CD4-positive, alpha-beta T cell treated with Interleukin-10 for 1 hour (primary cell): Measurements from ENCODE around the gene CIITA.

ENCODE experiments used
- DNase-seq: peaks from one replicate; pipeline ENCODE4 v3.0.0-alpha.2; 2020

Gene CIITA

DNA sequence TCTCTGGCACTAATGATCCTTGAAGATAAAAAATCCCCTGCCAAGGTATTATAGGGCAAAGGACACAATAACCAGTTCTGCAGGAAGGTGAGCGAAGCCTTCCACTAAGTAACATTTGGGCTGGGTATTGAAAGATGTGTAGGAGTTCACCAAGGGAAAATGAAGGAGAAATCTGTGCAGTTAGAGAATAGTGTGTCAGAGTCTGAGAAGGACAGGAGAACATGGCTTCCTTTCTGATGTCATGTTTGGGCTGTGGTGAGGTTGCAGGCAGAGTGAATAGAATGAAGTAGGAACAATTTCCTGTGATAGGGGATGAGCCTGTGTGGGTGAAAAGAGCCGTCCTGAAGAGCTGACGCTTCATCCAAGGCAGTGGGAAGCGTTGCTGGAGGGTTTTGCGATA is 24.1 kb upstream of the CIITA start:
- DNase-seq = no peak

DNA sequence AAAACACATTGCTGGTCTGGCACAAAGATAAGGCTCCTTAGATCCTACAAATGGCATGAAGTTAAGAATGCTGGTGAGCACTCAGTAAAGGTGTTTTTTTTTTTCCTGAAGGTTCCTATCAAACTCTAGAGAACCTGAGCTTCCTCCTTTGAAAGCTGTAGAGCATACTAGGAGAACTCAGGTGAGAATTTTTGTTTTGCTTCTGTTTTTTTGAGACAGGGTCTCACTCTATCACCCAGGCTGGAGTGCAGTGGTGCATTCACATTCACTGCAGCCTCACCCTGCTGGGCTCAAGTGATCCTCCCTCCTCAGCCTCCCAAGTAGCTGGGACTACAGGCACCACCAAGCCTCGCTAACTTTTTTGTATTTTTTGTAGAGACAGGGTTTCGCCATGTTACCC is 21.0 kb upstream of the CIITA start:
- no peak for DNase-seq

DNA sequence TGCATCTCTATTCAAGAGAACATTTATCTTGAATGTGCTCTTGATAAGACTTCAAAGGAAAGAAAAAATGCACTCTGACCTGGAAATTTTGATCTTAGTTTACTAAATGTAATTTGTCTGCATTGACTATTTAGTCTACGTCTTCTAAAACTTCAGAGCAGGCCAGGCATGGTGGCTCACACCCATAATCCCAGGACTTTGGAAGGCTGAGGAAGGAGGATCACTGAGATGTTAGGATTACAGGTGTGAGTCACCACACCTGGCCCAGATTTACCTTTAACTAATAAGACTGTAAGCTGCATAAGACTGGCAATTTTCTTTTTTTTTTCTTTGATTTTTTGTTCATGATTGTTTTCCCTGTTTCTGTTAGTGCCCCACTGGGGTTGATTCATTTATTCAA is 18.8 kb upstream of the CIITA start:
- no peak for DNase-seq

DNA sequence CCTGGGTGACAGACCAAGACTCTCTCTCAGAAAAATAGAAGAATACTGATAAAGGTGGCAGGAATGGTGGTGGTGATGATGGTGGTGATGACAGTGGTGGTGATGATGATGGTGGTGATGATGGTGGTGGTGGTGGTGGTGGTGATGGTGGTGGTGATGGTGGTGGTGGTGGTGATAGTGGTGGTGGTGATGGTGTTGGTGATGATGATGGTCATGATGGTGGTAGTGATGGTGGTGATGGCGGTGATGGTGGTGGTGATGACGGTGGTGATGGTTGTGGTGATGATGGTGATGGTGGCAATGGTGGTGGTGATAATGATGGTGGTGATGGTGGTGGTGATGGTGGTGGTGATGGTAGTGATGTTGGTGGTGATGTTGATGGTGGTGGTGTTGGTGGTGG is 18.0 kb upstream of the CIITA start:
- DNase-seq = no peak

DNA sequence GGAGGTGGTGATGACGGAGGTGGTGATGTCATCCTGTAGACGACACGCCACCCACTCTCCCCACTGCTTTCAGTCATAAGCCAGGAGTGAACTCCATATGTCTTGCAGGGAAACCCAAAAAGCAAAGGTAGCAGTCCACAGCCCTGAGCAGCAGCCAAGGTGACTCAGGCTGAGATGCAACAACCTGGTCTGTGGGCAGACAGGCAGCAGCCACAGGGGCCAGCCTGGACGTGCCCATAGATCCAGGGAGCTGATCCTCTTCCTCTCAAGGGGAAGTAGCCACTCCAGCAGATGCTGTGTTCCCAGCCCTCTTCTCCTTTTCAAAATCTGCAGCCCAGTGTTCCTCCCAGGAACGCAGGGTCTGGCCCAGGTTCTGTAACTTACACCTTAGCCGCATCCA is 17.3 kb upstream of the CIITA start:
- DNase-seq = no peak

DNA sequence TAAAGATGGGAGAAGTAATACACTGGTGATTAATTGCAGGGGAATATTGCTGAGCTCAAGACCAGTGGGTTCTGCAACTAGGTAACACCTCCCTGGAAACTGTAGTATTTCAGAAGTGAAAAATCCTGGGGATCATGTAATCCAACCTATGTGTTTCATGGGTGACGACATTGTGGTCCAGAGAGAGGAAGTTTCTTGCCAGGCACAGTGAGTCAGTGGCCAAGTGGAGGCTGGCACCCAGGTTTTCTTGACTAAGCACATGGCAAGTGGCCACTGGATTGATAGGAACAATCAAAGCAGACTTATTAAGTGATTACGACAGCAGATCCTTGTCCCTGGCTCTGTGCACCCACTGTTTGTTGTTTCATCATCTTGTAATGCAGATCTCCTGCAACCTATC is 14.6 kb upstream of the CIITA start:
- peak; percentile 31 for DNase-seq

DNA sequence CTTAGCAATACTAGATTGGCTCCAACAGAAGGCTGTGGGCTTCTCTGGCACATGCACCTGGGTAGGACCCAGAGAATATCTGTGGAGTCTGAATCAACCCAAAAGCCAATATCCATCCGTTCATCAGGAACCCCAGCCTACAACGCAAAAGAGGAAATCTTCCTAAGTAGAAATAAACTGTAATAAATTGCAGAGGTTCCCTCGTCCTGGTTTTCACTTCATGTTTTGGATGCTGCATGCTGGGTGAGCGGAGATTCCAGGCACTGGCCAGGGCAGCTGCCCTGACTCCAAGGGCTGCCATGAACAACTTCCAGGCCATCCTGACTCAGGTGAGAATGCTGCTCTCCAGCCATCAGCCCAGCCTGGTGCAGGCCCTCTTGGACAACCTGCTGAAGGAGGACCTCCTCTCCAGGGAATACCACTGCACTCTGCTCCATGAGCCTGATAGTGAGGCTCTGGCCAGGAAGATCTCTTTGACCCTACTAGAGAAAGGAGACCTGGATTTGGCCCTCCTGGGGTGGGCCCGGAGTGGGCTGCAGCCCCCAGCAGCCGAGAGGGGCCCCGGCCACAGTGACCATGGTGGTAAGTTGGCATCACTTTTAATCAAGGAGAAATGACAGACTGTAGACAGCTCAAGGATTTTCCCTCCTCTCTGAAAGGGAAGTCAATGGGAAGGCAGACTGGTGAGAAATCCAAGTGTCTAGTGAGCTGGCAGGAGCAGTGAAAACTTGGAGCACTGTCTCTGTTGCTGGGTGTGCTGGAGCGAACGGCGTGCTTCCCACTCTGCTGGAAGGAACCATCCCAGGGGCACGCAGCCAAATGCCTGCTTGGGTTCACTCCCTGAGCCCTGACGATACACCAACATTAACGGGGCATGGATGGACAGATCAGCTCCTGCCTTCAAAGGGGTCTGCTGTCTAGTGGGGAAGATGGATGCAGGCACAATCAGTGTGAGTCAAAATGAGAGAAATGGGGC is 10.7 kb upstream of the CIITA start:
- no peak for DNase-seq

DNA sequence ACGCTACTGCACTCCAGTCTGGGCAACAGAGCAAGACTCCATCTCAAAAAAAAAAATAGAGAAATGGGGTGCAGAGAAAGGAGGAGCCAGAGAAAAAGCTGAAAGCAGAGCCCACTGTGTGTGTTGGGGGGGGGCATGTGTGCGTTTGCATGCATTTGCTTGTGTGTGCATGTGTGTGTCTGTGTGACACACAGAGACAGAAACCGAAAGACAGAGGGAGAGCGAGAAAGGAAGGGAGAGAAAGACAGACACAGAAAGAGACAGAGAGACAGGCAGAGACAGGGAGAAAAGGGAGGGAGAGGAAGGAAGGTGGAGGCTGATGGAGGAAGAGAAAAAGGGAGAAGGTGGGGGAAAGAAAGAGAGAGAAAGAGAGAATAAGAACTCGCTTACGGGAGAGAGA is 9.8 kb upstream of the CIITA start:
- no peak for DNase-seq

DNA sequence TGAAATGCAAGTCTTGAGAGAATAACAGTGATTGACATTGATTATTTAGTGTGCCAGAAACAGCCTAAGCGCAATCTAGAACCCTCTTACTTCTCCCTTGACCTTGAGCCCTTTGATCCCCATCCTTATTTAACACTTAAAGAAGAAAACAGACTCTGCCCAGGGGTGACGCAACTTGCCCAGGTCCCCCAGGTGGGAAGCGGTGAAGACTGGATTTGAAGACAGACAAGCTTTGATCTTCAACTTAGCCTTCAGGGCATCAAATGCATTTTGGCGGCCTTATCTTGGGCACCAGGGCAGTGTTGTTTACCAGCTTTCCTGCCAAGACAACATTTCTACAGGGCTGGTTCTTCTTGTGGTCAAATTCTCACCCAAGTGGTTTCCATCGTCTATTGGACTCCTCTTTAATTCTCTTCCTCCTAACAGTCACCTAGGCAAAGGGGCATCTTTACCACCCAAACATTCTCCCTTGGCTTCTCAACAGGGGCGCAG is 8.9 kb upstream of the CIITA start:
- no peak for DNase-seq

DNA sequence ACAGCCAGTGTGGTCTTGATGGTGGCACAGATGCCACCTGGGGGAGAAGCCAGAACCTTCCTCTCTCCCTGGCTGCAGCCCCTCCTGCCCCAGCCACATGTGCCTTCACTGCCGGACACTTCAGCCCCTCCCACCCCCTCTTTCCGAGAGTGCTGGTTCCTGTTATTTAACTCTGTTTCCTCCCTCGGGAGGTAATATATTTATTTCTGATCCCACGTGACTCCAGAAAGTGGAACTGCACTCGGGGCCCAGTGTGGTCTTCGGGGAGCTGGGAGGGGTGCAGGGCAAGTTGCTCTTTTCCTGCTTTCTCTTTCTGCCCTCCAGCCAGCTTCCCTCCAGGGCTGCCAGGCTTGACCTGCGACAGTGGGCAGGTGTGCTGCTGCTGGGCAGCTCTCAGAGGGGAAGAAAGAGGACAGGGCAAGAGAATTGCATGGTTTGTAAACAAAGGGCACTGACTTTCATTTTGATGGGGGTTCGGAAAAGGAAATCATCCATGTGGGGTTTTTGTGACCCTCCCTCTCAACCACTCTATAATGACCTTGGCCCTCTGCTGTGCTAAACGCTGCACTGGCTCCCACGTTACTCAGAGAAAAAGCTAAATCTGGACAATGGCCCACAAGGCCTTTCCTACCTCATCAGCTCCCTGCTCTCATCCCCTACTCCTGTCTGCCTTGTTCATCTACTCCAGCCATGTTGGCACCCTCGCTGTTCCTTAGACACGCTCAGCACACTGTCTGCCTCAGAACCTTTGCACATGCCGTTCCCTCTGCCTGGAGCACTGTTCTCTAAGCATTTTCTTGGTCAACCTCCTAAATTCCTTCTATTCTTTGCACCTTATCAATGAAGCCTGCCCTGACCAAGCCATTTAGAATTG is 8.2 kb upstream of the CIITA start:
- DNase-seq = no peak

DNA sequence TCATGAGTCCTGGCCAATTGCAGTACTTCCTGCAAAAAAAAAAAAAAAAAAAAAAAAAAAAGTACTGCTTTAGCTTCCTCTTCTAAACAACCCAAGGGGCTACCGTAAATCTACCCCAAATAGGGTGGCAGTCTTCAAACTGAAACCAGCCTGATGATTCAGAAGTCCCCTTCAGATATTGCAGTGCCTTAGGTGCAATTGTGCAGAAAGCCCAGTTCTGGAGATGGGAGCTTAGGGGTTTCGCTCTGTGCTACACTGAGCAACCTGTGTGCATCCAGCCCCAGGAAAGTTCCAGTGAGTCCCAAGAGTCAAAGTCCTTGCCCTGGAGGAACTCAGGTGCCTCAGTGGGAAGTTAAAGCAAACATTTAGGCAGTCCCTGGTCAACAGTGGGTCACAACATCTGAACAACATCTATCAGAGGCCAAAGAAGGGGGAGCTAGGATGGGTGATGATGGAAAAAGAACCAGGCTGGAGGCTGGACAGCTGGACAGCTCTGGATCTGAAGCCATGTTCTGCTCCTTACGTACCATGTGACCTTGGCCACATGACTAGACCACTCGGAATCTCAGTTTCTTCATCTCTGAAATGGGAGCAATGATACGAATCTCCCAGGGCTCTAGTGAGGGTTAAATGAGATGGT is 6.7 kb upstream of the CIITA start:
- no peak for DNase-seq

DNA sequence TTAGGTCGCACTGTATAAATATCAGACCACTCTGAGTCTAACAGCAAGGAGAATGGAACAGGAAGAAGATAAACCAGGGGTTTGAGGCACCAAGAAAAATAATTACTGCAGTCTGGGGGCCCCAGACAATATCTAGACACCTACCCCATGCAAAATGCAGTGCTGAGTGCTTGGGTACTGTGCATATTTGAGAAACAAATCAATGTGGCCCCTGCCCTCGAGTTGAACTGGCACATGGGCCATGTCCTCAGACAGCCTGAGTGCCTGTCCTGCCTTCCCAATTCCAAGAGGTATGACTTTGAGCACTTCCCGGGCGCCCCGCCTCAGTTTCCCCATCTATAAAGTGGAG is 6.2 kb upstream of the CIITA start:
- DNase-seq = no peak

DNA sequence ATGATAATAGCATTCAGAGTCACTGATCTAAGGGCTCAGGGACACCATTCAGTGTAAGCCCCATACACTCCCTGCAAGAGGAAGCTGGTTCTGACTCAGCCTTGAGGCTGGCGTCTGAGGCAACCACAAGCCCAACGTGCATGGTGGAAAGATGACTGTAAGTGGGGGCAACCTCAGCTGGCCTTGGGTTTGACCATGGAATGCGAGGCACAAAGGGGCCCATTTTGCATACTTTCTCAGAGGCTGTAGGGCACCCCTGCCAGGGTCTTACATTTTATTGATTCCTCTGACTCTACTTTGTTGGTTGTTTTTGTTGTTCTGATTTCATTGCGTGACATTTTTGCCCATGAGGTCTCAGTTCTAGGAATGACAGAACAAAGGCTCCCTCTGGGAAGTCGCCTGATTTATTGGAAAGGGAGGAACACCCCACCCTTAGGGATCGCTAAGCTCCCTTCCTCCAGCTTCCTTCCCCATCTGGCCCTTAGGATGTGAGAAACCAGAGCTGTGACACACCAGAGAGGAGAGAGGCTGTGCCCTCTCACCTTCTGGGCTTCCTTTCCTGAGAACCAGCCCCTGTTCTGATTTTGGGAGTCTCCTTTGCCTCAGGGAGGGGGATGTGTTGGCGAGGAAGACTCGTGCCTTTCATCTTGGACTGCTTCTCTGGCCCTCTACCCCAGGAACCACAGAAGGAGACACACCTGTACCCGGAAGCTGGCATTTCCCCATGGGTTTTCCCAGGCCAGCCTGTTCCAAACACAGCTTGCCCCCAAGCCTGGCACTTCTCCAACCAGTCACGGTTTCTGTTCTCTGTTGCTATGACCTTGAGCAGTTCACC is 5.6 kb upstream of the CIITA start:
- DNase-seq = peak; percentile 48

DNA sequence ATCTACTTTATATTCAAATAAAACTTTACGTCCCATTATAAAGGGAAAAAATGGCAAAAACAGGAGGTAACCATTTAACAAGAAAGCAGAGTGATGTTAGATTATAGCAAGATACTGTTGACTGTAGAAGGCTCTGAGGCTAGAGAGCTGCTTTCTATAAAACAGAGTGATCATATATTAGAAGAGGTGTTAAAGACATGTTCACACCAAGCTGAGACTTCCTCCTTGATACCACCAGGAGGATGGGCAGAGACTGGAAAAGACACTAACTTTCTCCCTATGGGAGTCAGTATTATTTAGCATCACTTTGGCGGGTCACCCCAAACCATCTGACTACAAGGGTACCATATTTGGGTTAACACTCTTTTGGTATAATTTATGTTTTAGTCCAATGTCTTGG is 687 bp upstream of the CIITA start:
- DNase-seq = no peak

DNA sequence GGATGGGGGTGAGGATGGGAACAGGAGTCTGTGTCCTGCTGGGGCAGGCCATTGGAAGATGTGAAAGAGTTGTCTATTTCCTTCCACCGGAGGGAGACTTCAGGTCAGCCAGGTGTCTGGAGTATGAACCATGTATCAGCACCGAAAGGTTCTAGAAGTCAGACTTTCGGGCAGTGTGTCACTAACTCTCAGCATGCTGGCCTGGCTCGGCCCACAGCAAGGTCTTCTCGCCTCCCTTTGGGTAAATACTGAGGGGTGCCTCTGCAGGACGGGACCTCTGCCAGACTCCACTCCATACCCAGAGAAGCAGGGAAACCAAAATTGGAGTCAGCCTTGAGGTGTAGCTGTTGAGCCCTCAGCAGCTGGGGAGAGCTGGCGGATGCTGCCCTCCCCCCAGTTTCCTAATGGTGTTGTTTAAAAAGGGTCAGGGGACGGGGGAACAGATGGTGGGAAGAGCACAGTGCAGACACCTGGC is 507 bp downstream of the CIITA start:
- DNase-seq = no peak

DNA sequence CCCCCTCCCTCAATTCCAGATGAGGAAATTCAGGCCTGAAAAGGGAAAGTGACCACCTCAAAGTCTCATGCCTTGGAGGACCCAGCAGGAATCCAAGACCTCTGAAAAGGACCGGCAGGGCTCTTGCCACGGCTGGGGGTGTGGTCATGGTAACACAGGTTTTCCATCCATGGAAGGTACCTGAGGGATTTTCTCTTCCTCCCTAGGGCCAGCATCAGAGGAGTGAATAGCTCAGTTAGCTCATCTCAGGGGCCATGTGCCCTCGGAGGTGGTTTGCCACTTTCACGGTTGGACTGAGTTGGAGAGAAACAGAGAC is 1.3 kb downstream of the CIITA start:
- no peak for DNase-seq

DNA sequence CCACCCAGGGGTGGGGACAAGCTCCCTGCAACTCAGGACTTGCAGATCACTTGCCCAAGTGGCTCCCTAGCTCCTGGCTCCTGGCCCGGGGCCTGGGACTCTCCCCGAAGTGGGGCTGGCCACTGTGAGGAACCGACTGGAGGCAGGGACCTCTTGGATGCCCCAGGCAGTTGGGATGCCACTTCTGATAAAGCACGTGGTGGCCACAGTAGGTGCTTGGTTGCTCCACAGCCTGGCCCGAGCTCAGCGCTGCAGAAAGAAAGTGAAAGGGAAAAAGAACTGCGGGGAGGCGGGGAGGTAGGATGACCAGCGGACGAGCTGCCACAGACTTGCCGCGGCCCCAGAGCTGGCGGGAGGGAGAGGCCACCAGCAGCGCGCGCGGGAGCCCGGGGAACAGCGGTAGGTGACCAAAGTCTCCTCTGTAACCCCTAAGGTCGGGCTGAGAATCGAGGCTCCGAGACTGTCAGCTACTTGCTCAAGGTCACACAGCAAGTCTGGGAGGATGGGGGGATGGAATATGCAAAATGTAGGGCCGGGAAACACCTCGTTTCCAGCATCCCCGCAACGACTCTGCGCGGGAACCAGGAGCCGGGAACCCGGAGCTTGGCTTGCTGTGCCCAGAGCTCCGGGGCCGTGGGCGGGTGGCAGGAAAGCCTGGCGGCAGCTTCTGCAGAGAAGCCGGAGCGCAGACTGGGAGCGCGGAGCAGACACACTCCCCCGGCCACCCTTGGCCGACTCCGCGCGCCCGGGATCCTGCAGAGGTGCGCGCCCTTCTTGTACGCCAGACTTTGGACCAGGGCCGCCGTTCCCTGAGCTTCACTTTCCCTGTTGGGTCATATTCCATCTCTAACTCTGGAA is 1.9 kb downstream of the CIITA start:
- peak; percentile 32 for DNase-seq

DNA sequence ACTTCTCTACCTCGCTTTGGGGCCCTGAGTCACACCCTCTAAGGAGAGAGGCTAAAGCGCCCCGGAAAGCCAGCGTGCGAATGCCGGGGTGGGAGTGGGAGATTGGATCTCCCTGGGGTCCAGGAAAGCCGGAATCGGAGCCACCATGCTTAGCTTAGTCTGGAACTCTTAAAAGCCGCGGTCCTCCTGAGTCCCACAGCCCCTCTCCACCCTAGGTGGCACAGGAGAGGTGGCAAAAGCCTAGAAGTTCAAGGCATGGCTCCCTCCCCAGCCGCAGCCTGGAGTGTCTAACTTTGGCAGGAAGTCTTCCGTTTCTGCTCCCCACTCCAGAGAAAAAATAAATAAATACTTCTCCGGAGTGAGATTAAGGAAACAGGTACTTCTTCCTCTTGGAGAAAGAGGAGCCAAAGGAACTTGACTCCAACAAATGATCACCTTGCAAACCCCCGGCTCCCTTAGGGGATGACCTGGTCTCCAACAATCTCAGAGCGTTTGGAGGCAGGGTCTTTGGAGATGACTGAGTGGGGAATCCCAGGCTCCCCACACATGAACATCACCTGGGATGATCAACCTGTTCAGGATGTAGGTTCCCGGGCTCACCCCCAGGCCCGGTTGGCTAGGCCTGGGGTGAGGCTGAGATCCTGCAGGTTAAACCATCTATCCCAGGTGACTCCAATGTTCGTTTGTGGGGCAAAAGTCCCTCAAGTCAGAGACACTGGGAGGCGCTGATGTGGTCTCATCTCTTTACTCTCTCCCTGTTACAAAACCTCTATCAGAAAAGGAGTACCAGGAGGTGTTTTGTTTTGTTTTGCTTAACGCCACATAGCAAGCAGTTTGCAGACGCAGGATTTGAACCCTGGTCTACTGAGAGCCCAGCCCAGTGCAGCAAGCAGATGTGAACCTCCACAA is 2.9 kb downstream of the CIITA start:
- DNase-seq = no peak

DNA sequence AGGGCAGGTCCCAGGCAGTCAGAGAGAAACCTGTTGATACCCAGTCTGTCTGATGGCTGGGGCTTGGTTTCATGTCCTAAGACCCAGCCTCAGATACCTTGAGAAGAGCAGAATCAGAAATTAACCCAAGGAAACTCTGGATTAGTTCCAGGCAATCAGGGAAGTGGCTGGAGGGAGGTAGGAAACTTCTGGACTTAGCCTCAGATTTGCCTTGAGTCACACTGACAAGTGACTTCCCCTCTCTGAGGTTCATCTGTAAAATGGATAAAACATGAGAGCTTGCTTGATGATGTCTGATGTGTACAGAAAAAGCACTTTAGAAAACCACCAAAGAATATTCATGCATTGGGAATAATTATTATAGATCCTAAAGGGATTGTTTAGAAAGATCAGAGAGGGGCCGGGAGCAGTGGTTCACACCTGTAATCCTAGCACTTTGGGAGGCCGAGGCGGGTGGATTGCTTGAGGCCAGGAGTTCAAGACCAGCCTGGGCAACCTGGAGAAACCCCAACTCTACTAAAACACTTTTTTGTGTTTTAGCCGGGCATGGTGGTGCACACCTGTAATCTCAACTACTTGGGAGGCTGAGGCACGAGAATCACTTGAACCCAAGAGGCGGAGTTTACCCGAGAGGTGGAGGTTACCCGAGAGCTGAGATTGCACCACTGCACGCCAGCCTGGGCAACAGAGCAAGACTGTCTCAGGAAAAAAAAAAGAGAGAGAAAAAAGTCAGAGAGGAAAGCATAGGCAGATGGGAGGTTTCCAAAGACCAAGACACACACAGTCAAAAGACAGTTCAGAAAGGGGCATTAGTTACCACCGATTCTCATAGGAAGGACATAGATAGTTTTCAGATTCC is 3.8 kb downstream of the CIITA start:
- DNase-seq = no peak
